ENCODE data around the gene RO60.

The RO60 gene

DNA sequence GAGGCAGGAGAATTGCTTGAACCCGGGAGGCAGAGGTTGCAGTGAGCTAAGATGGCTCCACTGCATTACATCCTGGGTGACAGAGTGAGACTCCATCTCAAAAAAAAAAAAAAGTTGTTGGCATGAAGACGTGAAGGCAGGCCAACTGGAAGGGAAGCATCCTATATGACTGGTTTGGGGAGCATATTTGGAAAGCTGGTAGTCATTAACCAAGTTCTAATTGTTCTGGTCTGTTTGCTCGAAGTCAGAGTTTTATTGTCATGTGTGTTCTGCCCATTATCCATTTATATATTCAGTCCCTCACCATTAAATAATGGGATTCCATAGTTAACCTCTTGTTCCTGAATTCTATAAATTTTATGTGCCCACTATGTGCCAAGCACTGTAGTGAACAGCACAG lies 49.1 kb downstream of the RO60 start:
- DNase-seq (ENCODE audit: low read depth in 2 of 2), result no peak

Measured in stimulated activated CD4-positive, alpha-beta T cell treated with anti-CD3 and anti-CD28 coated beads, Interleukin-15, amount 100 ng/mL, for 48 hours (primary cell).